ENCODE data around the gene SORCS2. TPM values are rescaled to one million over a fixed set of nuclear protein-coding genes. Genes with fewer than 3 reads are reported as not detected.

SORCS2 gene
- total RNA-seq, 2 donors from 2014 or later: 0.54 to 0.74 TPM

GRCh38 chr4:7241597-7242125 lies 49.3 kb downstream of the SORCS2 start:
- Histone ChIP-seq H3K4me3 (no peak overlapping the region), H3K27me3 (no peaks in the 10 kb centered on the region), H3K4me1 (no peaks in the 10 kb centered on the region), H3K9me3 (no peaks in the 10 kb centered on the region), H3K9ac (ENCODE audit: low read depth in 2 of 2, low read length in 2 of 2) (no peak overlapping the region), H3K27ac (no peak overlapping the region), H3K36me3 (no peaks in the 10 kb centered on the region)
- intact Hi-C loops (cut with DNase I): no loop called here
- DNase-seq: no peak
- no peak for TF ChIP-seq CTCF (IDR thresholded peaks at IDR 0.05)

- no peak for DNase-seq
- Histone ChIP-seq H3K27me3 (no peaks in the 10 kb centered on the region), H3K27ac (no peak overlapping the region), H3K4me3 (no peak overlapping the region), H3K4me1 (no peaks in the 10 kb centered on the region), H3K36me3 (no peaks in the 10 kb centered on the region), H3K9me3 (no peaks in the 10 kb centered on the region), H3K9ac (ENCODE audit: low read depth in 2 of 2, low read length in 2 of 2) (no peak overlapping the region)
- intact Hi-C loops (cut with DNase I): no loop called here
- TF ChIP-seq CTCF (IDR thresholded peaks at IDR 0.05): no peak
Measured at GRCh38 chr4:7242766-7243165, 50.4 kb downstream of the SORCS2 start.

GRCh38 chr4:7243609-7244330 lies 51.4 kb downstream of the SORCS2 start:
- Histone ChIP-seq H3K36me3 (no peaks in the 10 kb centered on the region), H3K27me3 (no peaks in the 10 kb centered on the region), H3K9ac (ENCODE audit: low read depth in 2 of 2, low read length in 2 of 2) (no peak overlapping the region), H3K27ac (no peak overlapping the region), H3K4me3 (no peak overlapping the region), H3K9me3 (no peaks in the 10 kb centered on the region), H3K4me1 (no peaks in the 10 kb centered on the region)
- TF ChIP-seq CTCF (IDR thresholded peaks at IDR 0.05): no peak
- DNase-seq: no peak
- intact Hi-C loops (cut with DNase I): no loop called here

- no peak for DNase-seq
- H3K27ac ChIP-seq: no peak overlapping the region
- no peaks in the 10 kb centered on the region for H3K36me3 ChIP-seq
- H3K9ac ChIP-seq (ENCODE audit: low read depth in 2 of 2, low read length in 2 of 2): no peak overlapping the region
- no peak for TF ChIP-seq CTCF (IDR thresholded peaks at IDR 0.05)
- H3K4me1 ChIP-seq: no peaks in the 10 kb centered on the region
- no peak overlapping the region for H3K4me3 ChIP-seq
- intact Hi-C loops (cut with DNase I): no loop called here
- no peaks in the 10 kb centered on the region for H3K9me3 ChIP-seq
- H3K27me3 ChIP-seq: no peaks in the 10 kb centered on the region
Measured at GRCh38 chr4:7244331-7244665, 52.0 kb downstream of the SORCS2 start.

- TF ChIP-seq CTCF (IDR thresholded peaks at IDR 0.05): no peak
- intact Hi-C loops (cut with DNase I): no loop called here
- no peak for DNase-seq
Measured at GRCh38 chr4:7244751-7245320, 52.5 kb downstream of the SORCS2 start.

More at GRCh38 chr4:7244751-7245320, 52.5 kb downstream of the SORCS2 start:
- no peak overlapping the region for H3K9ac ChIP-seq (ENCODE audit: low read depth in 2 of 2, low read length in 2 of 2)
- no peaks in the 10 kb centered on the region for H3K27me3 ChIP-seq
- H3K9me3 ChIP-seq: no peaks in the 10 kb centered on the region
- H3K4me1 ChIP-seq: no peaks in the 10 kb centered on the region
- no peak overlapping the region for H3K4me3 ChIP-seq
- H3K36me3 ChIP-seq: no peaks in the 10 kb centered on the region
- no peak overlapping the region for H3K27ac ChIP-seq
